ENCODE results near the gene TSNAX. TPM values are rescaled to one million over a fixed set of nuclear protein-coding genes. Genes with fewer than 3 reads are reported as not detected.

The TSNAX gene
- total RNA-seq, 1 donor = 44.5 TPM

DNA sequence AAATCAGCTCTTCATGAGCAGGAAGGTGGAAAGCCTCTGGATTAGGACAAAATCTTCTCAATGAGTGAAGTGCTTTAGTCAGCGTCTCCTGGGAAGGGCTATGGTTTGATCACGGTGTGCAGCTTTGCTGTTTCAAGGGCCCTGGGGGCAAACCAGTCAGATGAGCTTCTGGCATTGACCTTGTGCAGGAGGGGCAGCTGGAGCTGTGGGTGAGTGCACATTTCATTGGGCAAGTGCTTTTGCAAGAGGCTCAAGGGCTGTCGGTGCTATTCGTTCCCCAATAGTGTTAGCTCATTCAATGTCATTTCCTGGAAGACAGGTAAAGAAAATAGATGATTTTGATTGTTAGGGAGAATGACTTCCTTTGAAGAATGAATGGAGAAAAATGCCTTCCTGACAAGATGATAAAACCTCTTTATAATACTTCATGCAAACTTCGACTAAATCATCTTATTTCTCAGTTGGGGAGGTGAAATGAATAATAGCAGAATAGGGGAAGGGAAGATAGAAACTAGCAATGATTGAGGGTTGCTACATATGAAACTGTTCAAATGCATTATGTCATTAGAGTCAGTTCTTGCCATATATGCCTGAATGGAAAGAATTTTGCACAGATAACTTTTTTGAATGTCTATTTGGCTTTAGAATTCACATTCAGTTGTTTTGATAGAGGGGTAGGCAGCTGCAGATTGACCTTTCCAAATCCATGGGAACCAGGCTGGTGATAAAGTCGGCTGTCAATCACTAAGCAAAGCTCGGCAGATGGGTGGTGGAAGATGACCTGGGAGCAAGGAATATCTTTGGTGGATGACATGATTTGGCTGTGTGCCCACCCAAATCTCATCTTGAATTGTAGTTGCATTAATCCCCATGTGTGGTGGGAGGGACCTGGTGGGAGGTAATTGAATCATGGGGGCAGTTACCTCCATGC is 85.2 kb downstream of the TSNAX start:
- Histone ChIP-seq H3K27ac (ENCODE audit: low read depth, low read length) (no peak overlapping the region), H3K4me2 (ENCODE audit: insufficient read depth, low read length) (no peak overlapping the region), H3K27me3 (ENCODE audit: insufficient read depth, low read length) (no peaks in the 10 kb centered on the region), H3K79me2 (ENCODE audit: insufficient read depth, low read length) (no peaks in the 10 kb centered on the region), H3K36me3 (ENCODE audit: insufficient read depth, low read length) (no peaks in the 10 kb centered on the region), H3K9me3 (ENCODE audit: low read depth, low read length) (no peaks in the 10 kb centered on the region), H3K4me3 (ENCODE audit: insufficient read depth, low read length) (no peak overlapping the region), H2AFZ (ENCODE audit: low read length) (no peak overlapping the region), H3K4me1 (ENCODE audit: insufficient read depth, low read length) (no peaks in the 10 kb centered on the region), H4K20me1 (ENCODE audit: insufficient read depth, low read length) (no peaks in the 10 kb centered on the region)
- no peak for DNase-seq (ENCODE audit: insufficient read length, low spot score, missing footprints)
- TF ChIP-seq CTCF (IDR thresholded peaks at IDR 0.05; ENCODE audit: extremely low read depth, low read depth, low read length) = no peak

Other genes with a start within 250 kb of the TSNAX start
- gene EXOC8, start 190.8 kb upstream of the TSNAX start, total RNA-seq = 14.4 and 16.3 TPM in 2 replicates
- gene SPRTN, start 190.4 kb upstream of the TSNAX start, total RNA-seq = 15.3 and 17.0 TPM in 2 replicates
- 32.1 and 52.5 TPM in 2 replicates for gene EGLN1, start 106.4 kb upstream of the TSNAX start, total RNA-seq
- gene DISC1, start 98.1 kb downstream of the TSNAX start, total RNA-seq = 10.3 and 11.9 TPM in 2 replicates